IMR-90 (cell line): ENCODE data around the gene PLXNA1. TPM values are rescaled to one million over a fixed set of nuclear protein-coding genes. Genes with fewer than 3 reads are reported as not detected.
A peak's percentile ranks its signal among the peaks of the same experiment; 100 is the strongest.

Experiments used
- ATAC-seq: fragments of 200-7000 bp; cut with Tn5 transposase; 2 replicates; pipeline ENCODE4 v1.9.1; 2020; ENCODE audit warnings: low read depth, mild to moderate bottlenecking, moderate library complexity
- BruUV-seq: library from RNA; stranded (reverse); fragments of 400-500 nt; replicated peaks from 2 replicates; lab custom pipeline; 2021; lab: Mats Ljungman, UMichigan
- CTCF ChIA-PET: fragments of 300-600 bp; formaldehyde crosslinking; extraction: SDS; loops from one replicate; lab custom pipeline; 2021; ENCODE audit warnings: antibody characterized with exemption; lab: Yijun Ruan, JAX
- POLR2A ChIA-PET: fragments of 300-600 bp; sonication (Branson Sonifier 250); formaldehyde crosslinking; loops from one replicate; lab custom pipeline; 2022; ENCODE audit warnings: antibody characterized with exemption; ENCODE audit not compliant: unreplicated experiment; lab: Charles Lee
- DNase-seq: peaks from one replicate; pipeline ENCODE4 v3.0.0; 2013
- H2AFZ ChIP-seq: replicated peaks from 2 replicates; pipeline ENCODE3; 2013; ENCODE audit warnings: low read length, mild to moderate bottlenecking; ENCODE audit not compliant: poor library complexity
- H2AK5ac ChIP-seq: 2 replicates; pipeline ENCODE4 v1.6.1; 2013; ENCODE audit warnings: low read depth, low read length, inconsistent platforms
- H2AK9ac ChIP-seq: replicated peaks from 2 replicates; pipeline ENCODE3; 2013; ENCODE audit warnings: mild to moderate bottlenecking, low read depth, low read length, moderate library complexity; ENCODE audit not compliant: poor library complexity
- H2BK120ac ChIP-seq: 2 replicates; pipeline ENCODE4 v1.6.1; 2013; ENCODE audit warnings: low read depth, low read length, inconsistent platforms
- H2BK15ac ChIP-seq: 3 replicates; pipeline ENCODE4 v1.6.1; 2013; ENCODE audit warnings: low read depth, low read length, inconsistent platforms
- H2BK20ac ChIP-seq: 2 replicates; pipeline ENCODE4 v1.6.1; 2013; ENCODE audit warnings: low read depth, mild to moderate bottlenecking, inconsistent platforms, low read length, moderate library complexity
- H2BK5ac ChIP-seq: 2 replicates; pipeline ENCODE4 v1.6.1; 2013; ENCODE audit warnings: mild to moderate bottlenecking, low read depth, low read length, inconsistent platforms; ENCODE audit not compliant: poor library complexity, severe bottlenecking
- H3K14ac ChIP-seq: replicated peaks from 2 replicates; pipeline ENCODE4 v1.6.1; 2013; ENCODE audit warnings: low read depth, low read length, inconsistent platforms
- H3K18ac ChIP-seq: 2 replicates; pipeline ENCODE4 v1.6.1; 2013; ENCODE audit warnings: low read depth, low read length, control low read depth
- H3K23ac ChIP-seq: 2 replicates; pipeline ENCODE4 v1.6.1; 2013; ENCODE audit warnings: low read depth, low read length, inconsistent platforms
- H3K27ac ChIP-seq: 2 replicates; pipeline ENCODE4 v1.5.1; 2013; ENCODE audit warnings: mild to moderate bottlenecking, control low read depth, low read length; ENCODE audit not compliant: insufficient read depth
- H3K27me3 ChIP-seq: 2 replicates; pipeline ENCODE4 v1.6.1; 2013; ENCODE audit warnings: low read length; ENCODE audit not compliant: control insufficient read depth, insufficient read depth
- H3K36me3 ChIP-seq: 2 replicates; pipeline ENCODE4 v1.6.1; 2013; ENCODE audit warnings: low read length, mixed read lengths; ENCODE audit not compliant: control insufficient read depth, insufficient read depth
- H3K4ac ChIP-seq: 2 replicates; pipeline ENCODE4 v1.6.1; 2013; ENCODE audit warnings: low read depth, low read length, inconsistent platforms
- H3K4me1 ChIP-seq: 2 replicates; pipeline ENCODE4 v1.6.1; 2013; ENCODE audit warnings: low read length, mixed read lengths; ENCODE audit not compliant: control insufficient read depth, insufficient read depth
- H3K4me2 ChIP-seq: 2 replicates; pipeline ENCODE4 v1.6.1; 2013; ENCODE audit warnings: low read depth, mild to moderate bottlenecking, control low read depth, low read length, moderate library complexity
- H3K4me3 ChIP-seq: 2 replicates; pipeline ENCODE4 v1.5.1; 2013; ENCODE audit warnings: low read depth, mild to moderate bottlenecking, control low read depth, low read length, moderate library complexity; ENCODE audit not compliant: insufficient read depth
- H3K56ac ChIP-seq: 2 replicates; pipeline ENCODE4 v1.6.1; 2013; ENCODE audit warnings: low read length, inconsistent platforms; ENCODE audit not compliant: insufficient read depth; ENCODE audit errors: extremely low read depth
- H3K79me1 ChIP-seq, 2 experiments: 2 replicates each; pipeline ENCODE4 v1.6.1; 2013; ENCODE audit warnings: low read length in 2 of 2, inconsistent platforms in 1 of 2, low read depth in 1 of 2
- H3K9ac ChIP-seq: 2 replicates; pipeline ENCODE4 v1.6.1; 2013; ENCODE audit warnings: low read depth, low read length, control low read depth
- H3K9me1 ChIP-seq: 2 replicates; pipeline ENCODE4 v1.6.1; 2013; ENCODE audit warnings: low read length, inconsistent platforms; ENCODE audit not compliant: insufficient read depth
- H3K9me3 ChIP-seq: 2 replicates; pipeline ENCODE4 v1.6.1; 2013; ENCODE audit warnings: low read length; ENCODE audit not compliant: control insufficient read depth, insufficient read depth
- H4K20me1 ChIP-seq: 2 replicates; pipeline ENCODE4 v1.6.1; 2013; ENCODE audit warnings: low read length, inconsistent platforms; ENCODE audit not compliant: insufficient read depth
- H4K5ac ChIP-seq: 2 replicates; pipeline ENCODE4 v1.6.1; 2013; ENCODE audit warnings: mild to moderate bottlenecking, low read depth, low read length, control low read depth
- H4K8ac ChIP-seq, 2 experiments: 2 replicates each; pipeline ENCODE4 v1.6.1; 2013; ENCODE audit warnings: low read depth in 2 of 2, low read length in 2 of 2, control low read depth in 1 of 2, inconsistent platforms in 1 of 2
- H4K91ac ChIP-seq: 2 replicates; pipeline ENCODE4 v1.6.1; 2013; ENCODE audit warnings: low read depth, low read length, inconsistent platforms; ENCODE audit not compliant: insufficient read depth
- CEBPB ChIP-seq: IDR thresholded peaks from 2 replicates; pipeline ENCODE4 v1.6.1; 2012; ENCODE audit warnings: low read depth, low read length, improper control_type of control experiment
- RFX5 ChIP-seq: IDR thresholded peaks from 2 replicates; pipeline ENCODE4 v1.8.0; 2012; ENCODE audit warnings: low read depth, mild to moderate bottlenecking, low read length, moderate library complexity
- WGBS, 2 experiments: methylation state at CpG; one replicate each; pipeline versions ENCODE4 v1.1.5 to v1.1.7; 2013; ENCODE audit warnings: missing lambda C conversion rate in 2 of 2; ENCODE audit not compliant: insufficient read length in 1 of 2; ENCODE audit errors: extremely low coverage in 2 of 2; 5-methylcytosine and 5-hydroxymethylcytosine counted together
- dilution Hi-C: fragments of 300-500 bp; cut with HindIII; formaldehyde crosslinking; loops from one replicate; pipeline ENCODE4 v1.14.3; 2018; ENCODE audit warnings: low sequenced_read_pairs; ENCODE audit not compliant: unreplicated experiment
- in situ Hi-C: fragments of 300-500 bp; cut with MboI; formaldehyde crosslinking; loops from 3 replicates; pipeline ENCODE4 v1.14.3; 2019; ENCODE audit warnings: low sequenced_read_pairs, inconsistent platforms, mixed read lengths
- intact Hi-C: fragments of 100-400 bp; cut with micrococcal nuclease; formaldehyde crosslinking; loops from 2 replicates; pipeline ENCODE4 v1.10.0; 2022
- polyA plus RNA-seq, 3 experiments: library from polyadenylated mRNA; depleted of rRNA; stranded (reverse); fragments of >200 nt; gene quantifications; 2 replicates each; pipeline ENCODE4 v1.2.3, GENCODE V29; 2012; ENCODE audit warnings: low replicate concordance in 1 of 3
- total RNA-seq: library from RNA; depleted of rRNA; stranded (reverse); fragments of >200 nt; gene quantifications from 2 replicates; pipeline ENCODE4 v1.2.3, GENCODE V29; 2012

PLXNA1 gene
- total and polyA plus RNA-seq, 2 of the 4 experiments (the other 2 are of a cell fraction) = 13.6 to 49.4 TPM

GRCh38 chr3:127011270-127011992 is 28.5 kb downstream of the PLXNA1 start:
- H3K27me3 ChIP-seq = no peaks in the 10 kb centered on the region
- peak overlapping the region; percentile 26; the same call in 1 of the 2 replicates for H3K18ac ChIP-seq
- H3K4me1 ChIP-seq = peaks cover 8% of the 10 kb centered on the region; the same call in 1 of the 2 replicates
- ChIA-PET CTCF (interaction anchor here (1.6 kb wide), 1 partner anchor 9 kb away, joined by 3 read pairs; no protein-coding TSS in a partner anchor), POLR2A (no interaction called here)
- peak overlapping the region; percentile 64 to 90; a peak in 2 of 4 replicates for H4K8ac ChIP-seq
- H3K4ac ChIP-seq = peak overlapping the region; percentile 55
- H3K9me1 ChIP-seq = no peaks in the 10 kb centered on the region
- peak overlapping the region; percentile 4; the same call in 1 of the 2 replicates for H2BK20ac ChIP-seq
- TF ChIP-seq CEBPB (peak; percentile 57; the same call in 1 of the 2 replicates), RFX5 (no peak)
- H2AFZ ChIP-seq = no peak overlapping the region
- WGBS, 2 experiments = 97% methylated on average over 4 of the region's 8 CpGs; no CpG with 5 or more reads in 1 of the 2 experiments
- H3K23ac ChIP-seq = no peak overlapping the region
- H2BK15ac ChIP-seq = no peak overlapping the region
- no peak overlapping the region for H3K4me2 ChIP-seq
- ATAC-seq (peak; percentile 55), DNase-seq (peak; percentile 31)
- in situ Hi-C loops (no loop called here), dilution Hi-C loops (no loop called here), intact Hi-C loops (no loop called here)
- peaks cover 51% of the 10 kb centered on the region for H3K36me3 ChIP-seq
- H4K91ac ChIP-seq = peak overlapping the region; percentile 87
- H3K4me3 ChIP-seq = no peak overlapping the region
- peak overlapping the region; percentile 75 for H3K27ac ChIP-seq
- no TSS peak for BruUV-seq
- no peaks in the 10 kb centered on the region for H4K20me1 ChIP-seq
- peak overlapping the region; percentile 70; the same call in 1 of the 2 replicates for H2AK5ac ChIP-seq
- H2BK120ac ChIP-seq = peak overlapping the region; percentile 39
- peak overlapping the region; percentile 43; the same call in 1 of the 2 replicates for H3K9ac ChIP-seq
- H3K56ac ChIP-seq = no peak overlapping the region; the same call in 1 of the 2 replicates
- peak overlapping the region; percentile 75 for H3K14ac ChIP-seq
- no peaks in the 10 kb centered on the region for H3K9me3 ChIP-seq
- peak overlapping the region; percentile 79 for H2AK9ac ChIP-seq
- peak overlapping the region; percentile 13; the same call in 1 of the 2 replicates for H4K5ac ChIP-seq
- peaks cover 7 to 27% of the 10 kb centered on the region in 2 experiments; a peak in 3 of 4 replicates for H3K79me1 ChIP-seq
- H2BK5ac ChIP-seq = no peak overlapping the region
